HCEC 1CT (cell line): ENCODE results near the gene CD151.

ENCODE experiments used
- DNase-seq: peaks from one replicate; pipeline ENCODE4 v3.0.0-alpha.2; 2017

CD151 gene

GRCh38 chr11:843818-844692, 11.3 kb downstream of the CD151 start:
- peak; percentile 94 for DNase-seq

- DNase-seq: peak; percentile 69
Measured at GRCh38 chr11:844693-845644, 12.2 kb downstream of the CD151 start.

GRCh38 chr11:845872-846495, 13.2 kb downstream of the CD151 start:
- no peak for DNase-seq

- no peak for DNase-seq
Measured at GRCh38 chr11:846496-847098, 13.8 kb downstream of the CD151 start.

- no peak for DNase-seq
Measured at GRCh38 chr11:847876-848275, 15.1 kb downstream of the CD151 start.

- DNase-seq: no peak
Measured at GRCh38 chr11:848380-848931, 15.7 kb downstream of the CD151 start.

- DNase-seq: no peak
Measured at GRCh38 chr11:849104-849824, 16.5 kb downstream of the CD151 start.

GRCh38 chr11:849951-850774, 17.4 kb downstream of the CD151 start:
- no peak for DNase-seq

- DNase-seq: no peak
Measured at GRCh38 chr11:850775-851763, 18.3 kb downstream of the CD151 start.

- DNase-seq: no peak
Measured at GRCh38 chr11:852762-853161, 20.0 kb downstream of the CD151 start.

GRCh38 chr11:853682-854448, 21.1 kb downstream of the CD151 start:
- no peak for DNase-seq

GRCh38 chr11:854601-855329, 22.0 kb downstream of the CD151 start:
- DNase-seq: no peak

- no peak for DNase-seq
Measured at GRCh38 chr11:855330-855674, 22.6 kb downstream of the CD151 start.

- DNase-seq: no peak
Measured at GRCh38 chr11:855796-856195, 23.0 kb downstream of the CD151 start.

- no peak for DNase-seq
Measured at GRCh38 chr11:856397-856796, 23.6 kb downstream of the CD151 start.

GRCh38 chr11:858053-858761, 25.5 kb downstream of the CD151 start:
- DNase-seq: no peak

GRCh38 chr11:858762-859339, 26.1 kb downstream of the CD151 start:
- DNase-seq: no peak
